Uterus (tissue), 4 donors: Measurements from ENCODE around the gene EFNA3. TPM values are rescaled to one million over a fixed set of nuclear protein-coding genes. Genes with fewer than 3 reads are reported as not detected.

Experiments used
- DNase-seq, 2 donors: peaks; one replicate each; pipeline ENCODE4 v3.0.0-alpha.2; 2019 to 2020
- H3K27ac ChIP-seq, 2 donors: fragments of 200-600 bp; sonication (generic); 1 replicate in 1 of 2; 2 replicates in 1 of 2; pipeline ENCODE4 v1.5.1; 2016 to 2018
- H3K27me3 ChIP-seq, 2 donors: fragments of 200-600 bp; sonication (generic); one replicate each; pipeline ENCODE4 v1.5.1; 2018 to 2019; ENCODE audit warnings: control low read depth in 1 of 2
- H3K36me3 ChIP-seq, 2 donors: fragments of 200-600 bp; sonication (generic); one replicate each; pipeline ENCODE4 v1.5.1; 2019; ENCODE audit warnings: control low read depth in 1 of 2
- H3K4me1 ChIP-seq, 2 donors: fragments of 200-600 bp; sonication (generic); one replicate each; pipeline ENCODE4 v1.5.1; 2018 to 2019; ENCODE audit warnings: control low read depth in 1 of 2
- H3K4me3 ChIP-seq, 2 donors: fragments of 200-600 bp; sonication (generic); 1 replicate in 1 of 2; 2 replicates in 1 of 2; pipeline ENCODE4 v1.5.1; 2018 to 2019; ENCODE audit warnings: mild to moderate bottlenecking in 1 of 2
- H3K9me3 ChIP-seq, 2 donors: fragments of 200-600 bp; sonication (generic); one replicate each; pipeline ENCODE4 v1.5.1; 2019; ENCODE audit warnings: control low read depth in 1 of 2
- POLR2A ChIP-seq, 2 donors: fragments of 450-650 bp; IDR thresholded peaks; one replicate each; pipeline ENCODE4 v1.6.1; 2016; ENCODE audit warnings: antibody characterized with exemption in 2 of 2, mild to moderate bottlenecking in 1 of 2, moderate library complexity in 1 of 2
- intact Hi-C: fragments of 100-400 bp; cut with DNase I; formaldehyde crosslinking; loops from one replicate; pipeline ENCODE4 v1.15.1; 2023; ENCODE audit warnings: low total_unique reads
- total RNA-seq, 4 donors: library from RNA; depleted of rRNA in 3 of 4; stranded (reverse); fragments of >200 nt in 3 of 4; gene quantifications; one replicate each; pipeline versions ENCODE4 v1.1.0 to v1.2.4, GENCODE V29; 2014 to 2023
- TF ChIP-seq, protein P1 (sequence below), 4 experiments: fragments of 200-600 bp in 2 of 4; fragments of 450-650 bp in 2 of 4; sonication (generic) in 2 of 4; IDR thresholded peaks; one replicate each; pipeline ENCODE4 v1.5.1; 2016 to 2019; ENCODE audit warnings: antibody characterized with exemption in 4 of 4, mild to moderate bottlenecking in 2 of 4, moderate library complexity in 1 of 4
- donor health status: DM: yes; HTN: yes; CAD: no.

EFNA3 gene
- total RNA-seq, 4 donors from 2014 or later, result 3.2 to 7.6 (median 3.3) TPM; not detected in 1

DNA sequence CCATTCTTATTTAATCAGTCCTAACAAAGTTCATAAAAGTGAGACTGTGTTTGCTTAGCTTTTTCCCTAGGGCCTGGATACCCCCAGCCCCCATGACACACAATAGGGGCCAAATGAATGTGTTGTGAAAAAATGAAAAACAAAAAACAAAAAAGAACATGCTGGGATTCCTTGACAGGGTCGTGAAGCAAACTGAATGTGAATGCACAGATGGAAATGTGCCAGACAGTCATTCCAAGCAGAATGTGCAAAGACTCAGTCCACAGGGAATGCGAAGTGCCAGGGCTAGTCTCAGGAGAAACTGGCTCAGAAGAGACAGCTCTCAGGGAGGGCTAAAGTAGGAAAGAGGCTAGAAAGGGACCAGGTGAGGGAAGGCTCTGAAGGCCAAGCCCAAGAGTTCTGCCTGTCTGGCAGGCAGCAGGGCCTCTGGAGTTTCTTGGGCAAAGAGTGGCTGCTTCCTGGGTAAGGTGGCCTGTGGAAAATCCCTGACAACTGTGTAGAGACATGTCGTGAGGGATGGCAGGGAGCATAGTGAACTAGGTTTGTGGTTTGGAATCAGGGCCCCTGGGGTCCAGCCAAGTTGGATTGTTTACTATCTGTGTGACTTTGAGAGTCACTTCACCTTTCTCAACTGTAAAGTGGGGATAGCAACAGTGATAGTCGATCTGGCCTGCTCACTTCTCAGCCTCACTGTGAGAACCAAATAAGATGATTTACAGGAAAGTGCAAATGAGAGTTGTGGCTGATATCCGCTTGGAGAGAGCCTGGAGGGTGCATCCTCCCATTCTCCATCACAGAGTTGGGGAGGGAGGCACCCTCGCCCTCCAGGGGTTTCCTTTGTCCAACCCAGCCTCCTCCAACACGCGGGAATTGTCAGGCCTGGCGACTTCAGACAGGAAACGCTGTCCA, 28.7 kb upstream of the EFNA3 start:
- Histone ChIP-seq H3K27ac (peak overlapping the region; percentile 74 to 88), H3K36me3 (no peaks in the 10 kb centered on the region), H3K4me1 (no peaks in the 10 kb centered on the region), H3K9me3 (no peaks in the 10 kb centered on the region), H3K4me3 (peak overlapping the region; percentile 61 to 68), H3K27me3 (no peaks in the 10 kb centered on the region)
- intact Hi-C loops, result no loop called here
- TF ChIP-seq, protein P1, sequence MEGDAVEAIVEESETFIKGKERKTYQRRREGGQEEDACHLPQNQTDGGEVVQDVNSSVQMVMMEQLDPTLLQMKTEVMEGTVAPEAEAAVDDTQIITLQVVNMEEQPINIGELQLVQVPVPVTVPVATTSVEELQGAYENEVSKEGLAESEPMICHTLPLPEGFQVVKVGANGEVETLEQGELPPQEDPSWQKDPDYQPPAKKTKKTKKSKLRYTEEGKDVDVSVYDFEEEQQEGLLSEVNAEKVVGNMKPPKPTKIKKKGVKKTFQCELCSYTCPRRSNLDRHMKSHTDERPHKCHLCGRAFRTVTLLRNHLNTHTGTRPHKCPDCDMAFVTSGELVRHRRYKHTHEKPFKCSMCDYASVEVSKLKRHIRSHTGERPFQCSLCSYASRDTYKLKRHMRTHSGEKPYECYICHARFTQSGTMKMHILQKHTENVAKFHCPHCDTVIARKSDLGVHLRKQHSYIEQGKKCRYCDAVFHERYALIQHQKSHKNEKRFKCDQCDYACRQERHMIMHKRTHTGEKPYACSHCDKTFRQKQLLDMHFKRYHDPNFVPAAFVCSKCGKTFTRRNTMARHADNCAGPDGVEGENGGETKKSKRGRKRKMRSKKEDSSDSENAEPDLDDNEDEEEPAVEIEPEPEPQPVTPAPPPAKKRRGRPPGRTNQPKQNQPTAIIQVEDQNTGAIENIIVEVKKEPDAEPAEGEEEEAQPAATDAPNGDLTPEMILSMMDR (IDR thresholded peaks at IDR 0.05), result no peak
- no peak for TF ChIP-seq POLR2A (IDR thresholded peaks at IDR 0.05)
- no peak for DNase-seq

DNA sequence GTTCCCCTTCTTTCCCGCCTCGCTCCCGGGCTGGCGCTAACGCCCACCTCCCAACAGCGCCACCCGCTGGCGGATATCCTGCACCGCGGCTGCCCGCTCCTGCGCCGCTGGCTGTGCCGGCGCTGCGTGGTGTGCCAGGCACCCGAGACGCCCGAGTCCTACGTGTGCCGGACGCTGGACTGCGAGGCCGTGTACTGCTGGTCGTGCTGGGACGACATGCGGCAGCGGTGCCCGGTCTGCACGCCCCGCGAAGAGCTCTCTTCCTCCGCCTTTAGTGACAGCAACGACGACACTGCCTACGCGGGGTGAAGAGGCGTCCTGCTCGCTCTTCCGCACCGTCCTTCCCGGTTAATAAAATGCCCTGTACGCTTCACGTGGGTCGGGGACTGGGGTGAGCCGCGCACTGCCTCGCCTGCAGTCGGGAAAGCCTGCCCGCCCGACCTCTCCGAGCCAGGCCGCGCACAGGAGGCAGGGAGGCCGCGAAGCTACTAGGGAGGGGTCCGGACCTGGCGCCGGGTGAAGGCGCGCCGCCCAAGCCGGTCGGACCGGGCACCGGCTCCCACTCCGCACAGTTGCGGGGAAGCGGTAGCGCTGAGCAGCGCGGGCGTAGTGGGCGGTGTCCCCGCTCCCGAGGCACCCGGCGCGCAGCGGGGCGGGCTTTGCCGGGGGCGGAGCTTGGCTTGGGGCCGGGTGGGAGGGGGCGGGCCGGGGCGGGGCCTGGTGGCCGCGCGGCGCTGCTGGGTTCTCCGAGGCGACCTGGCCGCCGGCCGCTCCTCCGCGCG, 27.9 kb upstream of the EFNA3 start, which contains the start of gene ADAM15:
Gene ADAM15 (plus strand): TSS at position 757 of the 782 bp plus-strand sequence. CDS start 71 bp downstream, outside the sequence.
- Histone ChIP-seq H3K36me3 (no peaks in the 10 kb centered on the region), H3K9me3 (no peaks in the 10 kb centered on the region), H3K27me3 (no peaks in the 10 kb centered on the region), H3K4me3 (peak within 1 kb of the TSS; percentile 61 to 68), H3K4me1 (no peaks in the 10 kb centered on the region), H3K27ac (peak within 1 kb of the TSS; percentile 74 to 88)
- DNase-seq, result peak; percentile 72 to 84
- intact Hi-C loops, result no loop called here
- TF ChIP-seq POLR2A (IDR thresholded peaks at IDR 0.05), result peak in 1 of 2 donors; percentile 44
- TF ChIP-seq, protein P1 (IDR thresholded peaks at IDR 0.05), result peak; percentile 66 to 89 (median 86)

DNA sequence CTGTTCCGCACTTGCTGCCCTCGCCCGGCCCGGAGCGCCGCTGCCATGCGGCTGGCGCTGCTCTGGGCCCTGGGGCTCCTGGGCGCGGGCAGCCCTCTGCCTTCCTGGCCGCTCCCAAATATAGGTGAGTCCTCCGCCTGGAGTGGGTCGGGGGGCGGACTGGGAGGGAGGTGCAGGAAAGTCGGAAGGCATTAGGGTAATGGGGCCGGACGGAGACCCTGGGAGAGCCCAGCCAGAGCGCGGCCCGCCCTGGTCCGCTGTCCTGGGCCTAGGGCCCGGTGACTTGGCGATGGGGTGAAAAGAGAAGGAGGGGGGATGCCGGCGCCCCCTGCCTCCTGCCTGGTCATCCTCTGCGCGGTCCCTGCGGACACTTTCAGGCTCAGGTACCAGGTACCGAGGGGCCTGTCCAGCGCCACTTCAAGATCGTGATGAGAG, 27.3 kb upstream of the EFNA3 start:
- TF ChIP-seq, protein P1 (IDR thresholded peaks at IDR 0.05), result peak in 1 of 4 experiments; percentile 9
- peak in 1 of 2 donors; percentile 49 for TF ChIP-seq POLR2A (IDR thresholded peaks at IDR 0.05)
- Histone ChIP-seq H3K4me1 (no peaks in the 10 kb centered on the region), H3K27me3 (no peaks in the 10 kb centered on the region), H3K4me3 (peak overlapping the region; percentile 61 to 68), H3K27ac (peak overlapping the region; percentile 72 to 88), H3K36me3 (no peaks in the 10 kb centered on the region), H3K9me3 (no peaks in the 10 kb centered on the region)
- no peak for DNase-seq
- intact Hi-C loops, result no loop called here

DNA sequence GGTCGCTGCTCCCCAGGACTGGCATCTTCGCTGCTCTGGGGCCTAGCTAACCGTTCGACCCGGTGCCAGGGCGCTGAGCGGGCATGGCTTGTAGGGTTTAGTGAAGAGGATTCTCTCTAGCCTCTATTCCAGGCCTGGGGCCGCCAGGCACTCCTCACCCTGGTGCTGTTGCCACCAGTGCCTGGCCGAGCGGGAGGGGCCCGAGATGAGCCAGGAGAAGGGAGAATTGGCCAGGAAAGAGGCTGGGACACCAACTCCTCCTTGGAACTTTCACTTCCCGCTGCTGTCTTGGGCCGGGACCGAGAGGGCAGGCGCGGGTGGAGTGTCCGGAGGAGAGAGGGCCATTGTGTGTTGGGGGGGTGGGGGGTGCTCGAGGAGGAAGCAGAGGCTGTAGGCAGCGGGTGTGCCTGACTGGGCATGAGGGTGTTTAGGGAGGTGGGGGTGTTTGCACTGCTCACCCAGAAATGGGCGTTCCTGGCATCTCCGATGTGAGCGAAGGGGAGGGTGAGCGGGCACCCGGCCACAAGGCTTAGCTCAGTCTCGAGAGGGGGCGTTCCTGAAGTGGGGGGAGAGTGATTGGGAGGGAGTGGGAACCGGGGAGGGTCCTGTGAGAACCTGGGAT, 26.7 kb upstream of the EFNA3 start:
- Histone ChIP-seq H3K9me3 (no peaks in the 10 kb centered on the region), H3K27ac (peak overlapping the region; percentile 72 to 88), H3K27me3 (no peaks in the 10 kb centered on the region), H3K4me3 (peak overlapping the region; percentile 61 to 68), H3K4me1 (no peaks in the 10 kb centered on the region), H3K36me3 (no peaks in the 10 kb centered on the region)
- DNase-seq, result peak; percentile 67 to 72
- TF ChIP-seq, protein P1 (IDR thresholded peaks at IDR 0.05), result no peak
- no peak for TF ChIP-seq POLR2A (IDR thresholded peaks at IDR 0.05)
- intact Hi-C loops, result no loop called here
